Neuronal stem cell (in vitro differentiated cells): ENCODE measurements around the gene VPS13D.

ENCODE experiments used
- DNase-seq: peaks from one replicate; pipeline ENCODE4 v3.0.0-alpha.2; 2013; ENCODE audit warnings: low spot score
- H2AFZ ChIP-seq: one replicate; pipeline ENCODE4 v1.6.1; 2013; ENCODE audit warnings: mild to moderate bottlenecking, low read length, inconsistent platforms
- H2AK5ac ChIP-seq: 2 replicates; pipeline ENCODE4 v1.6.1; 2013; ENCODE audit warnings: low read depth, mild to moderate bottlenecking, inconsistent platforms, low read length, moderate library complexity, mixed read lengths
- H2BK120ac ChIP-seq: 2 replicates; pipeline ENCODE4 v1.6.1; 2013; ENCODE audit warnings: low read depth, mild to moderate bottlenecking, inconsistent platforms, low read length, moderate library complexity, mixed read lengths
- H2BK12ac ChIP-seq: one replicate; pipeline ENCODE4 v1.6.1; 2013; ENCODE audit warnings: low read length, inconsistent platforms
- H2BK15ac ChIP-seq: 2 replicates; pipeline ENCODE4 v1.6.1; 2013; ENCODE audit warnings: mild to moderate bottlenecking, low read length, inconsistent platforms, mixed read lengths
- H2BK5ac ChIP-seq: one replicate; pipeline ENCODE4 v1.6.1; 2013; ENCODE audit warnings: inconsistent platforms, mild to moderate bottlenecking, low read length, moderate library complexity
- H3K14ac ChIP-seq: one replicate; pipeline ENCODE4 v1.6.1; 2013; ENCODE audit warnings: low read length, inconsistent platforms
- H3K18ac ChIP-seq: 2 replicates; pipeline ENCODE4 v1.6.1; 2013; ENCODE audit warnings: low read length, inconsistent platforms
- H3K23ac ChIP-seq: 2 replicates; pipeline ENCODE4 v1.6.1; 2013; ENCODE audit warnings: low read depth, mild to moderate bottlenecking, mixed read lengths, low read length, inconsistent platforms; ENCODE audit not compliant: poor library complexity
- H3K27ac ChIP-seq: replicated peaks from 3 replicates; pipeline ENCODE4 v1.5.1; 2013; ENCODE audit warnings: low read length, inconsistent platforms
- H3K27me3 ChIP-seq, 3 experiments: 2 replicates each; pipeline ENCODE4 v1.6.1; 2013; ENCODE audit warnings: low read length in 3 of 3, mild to moderate bottlenecking in 2 of 3, inconsistent platforms in 1 of 3, low read depth in 1 of 3, mixed read lengths in 1 of 3, moderate library complexity in 1 of 3; ENCODE audit not compliant: control insufficient read depth in 3 of 3, insufficient read depth in 3 of 3
- H3K36me3 ChIP-seq, 2 donors: replicated peaks in 1 of 2; 2 replicates each; pipeline ENCODE4 v1.6.1; 2013; ENCODE audit warnings: low read length in 2 of 2; ENCODE audit not compliant: control insufficient read depth in 2 of 2, insufficient read depth in 2 of 2
- H3K4ac ChIP-seq: 2 replicates; pipeline ENCODE4 v1.6.1; 2013; ENCODE audit warnings: inconsistent platforms, mild to moderate bottlenecking, low read length, moderate library complexity
- H3K4me1 ChIP-seq, 2 donors: 1 replicate in 1 of 2; 2 replicates in 1 of 2; pipeline ENCODE4 v1.6.1; 2013; ENCODE audit warnings: low read length in 2 of 2, low read depth in 1 of 2; ENCODE audit not compliant: control insufficient read depth in 2 of 2, insufficient read depth in 1 of 2
- H3K4me2 ChIP-seq: one replicate; pipeline ENCODE4 v1.6.1; 2013; ENCODE audit warnings: mild to moderate bottlenecking, low read length, inconsistent platforms; ENCODE audit not compliant: insufficient read depth, poor library complexity, severe bottlenecking
- H3K4me3 ChIP-seq, 2 donors: 2 replicates each; pipeline ENCODE4 v1.5.1; 2013; ENCODE audit warnings: low read length in 2 of 2, mild to moderate bottlenecking in 2 of 2, inconsistent platforms in 1 of 2, moderate library complexity in 1 of 2
- H3K79me1 ChIP-seq: one replicate; pipeline ENCODE4 v1.6.1; 2013; ENCODE audit warnings: low read depth, mild to moderate bottlenecking, inconsistent platforms, low read length, moderate library complexity
- H3K9ac ChIP-seq: one replicate; pipeline ENCODE4 v1.6.1; 2013; ENCODE audit warnings: mild to moderate bottlenecking, low read depth, low read length, inconsistent platforms; ENCODE audit not compliant: poor library complexity
- H3K9me3 ChIP-seq, 2 donors: replicated peaks in 1 of 2; 2 replicates each; pipeline versions ENCODE3 to v1.6.1; 2013; ENCODE audit warnings: low read length in 2 of 2, mild to moderate bottlenecking in 2 of 2, inconsistent platforms in 1 of 2, low read depth in 1 of 2, mixed read lengths in 1 of 2, moderate library complexity in 1 of 2; ENCODE audit not compliant: control insufficient read depth in 2 of 2, insufficient read depth in 1 of 2
- H4K8ac ChIP-seq: one replicate; pipeline ENCODE4 v1.6.1; 2013; ENCODE audit warnings: low read depth, mild to moderate bottlenecking, inconsistent platforms, low read length, moderate library complexity
- H4K91ac ChIP-seq: one replicate; pipeline ENCODE4 v1.6.1; 2013; ENCODE audit warnings: low read length, low read depth, mild to moderate bottlenecking, inconsistent platforms; ENCODE audit not compliant: poor library complexity
- WGBS, 2 donors: extraction: QIAGEN DNeasy Blood & Tissue Kit; methylation state at CpG; one replicate each; pipeline ENCODE4 v1.1.7; 2013; ENCODE audit warnings: missing lambda C conversion rate in 2 of 2, mixed read lengths in 1 of 2; ENCODE audit not compliant: insufficient read length in 2 of 2, insufficient replicate concordance in 1 of 2; ENCODE audit errors: extremely low coverage in 2 of 2; 5-methylcytosine and 5-hydroxymethylcytosine counted together

Gene VPS13D

DNA sequence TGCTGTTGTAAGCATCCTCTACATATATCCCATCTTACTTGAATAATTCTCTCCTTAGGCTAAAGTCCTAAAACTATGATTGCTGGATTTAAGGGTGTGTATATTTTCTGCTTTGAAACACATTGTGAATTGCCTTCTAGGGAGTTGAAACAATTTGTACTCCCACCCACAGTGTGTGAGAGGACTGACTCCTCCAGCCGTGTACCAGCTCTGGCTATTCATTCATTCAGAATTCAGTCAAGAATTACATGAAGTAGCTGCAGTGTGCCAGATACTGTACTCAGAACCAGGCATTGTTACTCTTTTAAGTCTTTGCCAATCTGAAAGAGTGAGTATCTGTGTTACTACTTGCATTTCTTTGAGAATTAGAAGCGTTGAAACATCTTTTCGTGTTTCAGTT, 253.2 kb downstream of the VPS13D start:
- H3K4ac ChIP-seq: no peak overlapping the region
- H3K79me1 ChIP-seq: no peaks in the 10 kb centered on the region
- no peaks in the 10 kb centered on the region for H3K27me3 ChIP-seq
- H2BK120ac ChIP-seq: no peak overlapping the region
- DNase-seq: no peak
- no peak overlapping the region for H3K23ac ChIP-seq
- no peak overlapping the region for H2BK15ac ChIP-seq
- no peak overlapping the region for H4K8ac ChIP-seq
- H3K9ac ChIP-seq: no peak overlapping the region
- no peak overlapping the region for H3K4me3 ChIP-seq
- H3K4me1 ChIP-seq: peaks cover 0 to 12% of the 10 kb centered on the region in 2 donors
- no peak overlapping the region for H3K18ac ChIP-seq
- H3K4me2 ChIP-seq: no peak overlapping the region
- H4K91ac ChIP-seq: no peak overlapping the region
- peaks cover 0 to 1% of the 10 kb centered on the region in 2 donors for H3K9me3 ChIP-seq
- WGBS, 2 donors: no CpG with 5 or more reads among the region's 3 CpGs
- H3K36me3 ChIP-seq: no peaks in the 10 kb centered on the region
- no peak overlapping the region for H2AFZ ChIP-seq
- H3K27ac ChIP-seq: no peak overlapping the region
- H2AK5ac ChIP-seq: no peak overlapping the region
- H3K14ac ChIP-seq: no peak overlapping the region
- no peak overlapping the region for H2BK5ac ChIP-seq
- no peak overlapping the region for H2BK12ac ChIP-seq

DNA sequence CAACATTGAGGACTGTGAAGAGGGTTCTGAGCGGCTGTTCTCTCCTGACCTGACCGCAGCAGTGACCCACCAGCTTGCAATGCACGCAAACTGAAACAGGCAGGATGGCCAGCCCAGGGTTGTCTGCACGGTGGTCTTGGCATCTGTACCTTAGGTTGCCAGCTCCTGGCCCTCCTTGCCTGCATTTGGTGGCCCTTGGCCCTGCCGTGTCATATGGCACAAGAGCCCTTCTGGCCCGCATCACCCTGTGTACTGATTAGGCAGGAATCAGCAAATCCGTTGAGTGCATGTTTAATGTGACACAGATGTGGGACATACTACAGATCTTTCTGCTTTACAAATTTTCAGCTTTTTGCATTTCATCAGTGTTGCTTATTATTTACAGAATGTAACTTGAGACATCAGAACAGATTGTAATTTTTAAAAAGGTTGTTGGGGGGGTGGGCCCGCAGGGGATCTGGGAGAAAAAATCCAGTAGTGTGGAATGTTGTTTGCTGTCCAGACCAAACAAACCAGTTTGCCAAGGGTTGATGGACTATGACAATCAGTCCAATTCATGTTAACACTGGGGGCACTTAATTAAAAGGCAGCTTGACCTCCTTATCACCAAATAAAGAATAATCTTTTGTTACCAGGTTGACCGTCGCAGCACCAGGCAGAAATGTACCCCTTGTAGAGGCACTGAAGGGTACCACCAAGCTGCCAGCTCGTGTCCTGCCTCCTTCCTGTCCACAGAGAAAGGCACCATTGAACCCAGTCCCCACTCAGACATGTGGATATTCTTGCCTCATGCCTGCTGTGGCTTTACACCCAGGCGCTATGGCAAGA, 255.6 kb downstream of the VPS13D start:
- Histone ChIP-seq H2AFZ (no peak overlapping the region), H3K4me1 (peaks cover 0 to 3% of the 10 kb centered on the region in 2 donors), H3K36me3 (no peaks in the 10 kb centered on the region), H3K4ac (no peak overlapping the region), H2BK120ac (no peak overlapping the region), H2AK5ac (no peak overlapping the region), H3K9ac (no peak overlapping the region), H2BK15ac (no peak overlapping the region), H2BK12ac (no peak overlapping the region), H3K23ac (peak overlapping the region; percentile 32), H2BK5ac (no peak overlapping the region), H3K27me3 (no peaks in the 10 kb centered on the region), H3K4me2 (no peak overlapping the region), H3K27ac (no peak overlapping the region), H3K4me3 (no peak overlapping the region), H4K8ac (no peak overlapping the region), H3K79me1 (no peaks in the 10 kb centered on the region), H3K14ac (no peak overlapping the region), H3K18ac (no peak overlapping the region), H4K91ac (no peak overlapping the region), H3K9me3 (peaks cover 3 to 6% of the 10 kb centered on the region in 2 donors)
- DNase-seq: no peak
- no CpG with 5 or more reads among the region's 12 CpGs for WGBS, 2 donors

DNA sequence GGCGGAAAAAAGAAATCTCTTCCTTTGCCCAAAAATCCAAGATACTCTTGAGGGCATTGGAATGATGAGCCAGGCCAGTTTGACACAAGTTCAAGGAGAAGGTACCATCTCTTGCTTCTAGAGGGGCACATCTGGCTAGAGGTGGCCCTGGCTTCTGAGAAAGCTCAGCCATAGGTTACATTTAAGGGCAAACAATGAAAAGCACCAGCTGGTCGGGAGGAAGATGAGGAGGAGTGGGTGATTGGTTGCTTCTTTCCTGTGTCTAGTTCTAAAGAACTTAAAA, 256.2 kb downstream of the VPS13D start:
- no peak overlapping the region for H3K23ac ChIP-seq
- no peak overlapping the region for H3K14ac ChIP-seq
- H3K4me3 ChIP-seq: no peak overlapping the region
- no peak overlapping the region for H2BK120ac ChIP-seq
- H2BK5ac ChIP-seq: no peak overlapping the region
- no peak overlapping the region for H2AFZ ChIP-seq
- DNase-seq: no peak
- peaks cover 7 to 8% of the 10 kb centered on the region in 2 donors for H3K9me3 ChIP-seq
- H2BK12ac ChIP-seq: no peak overlapping the region
- no peak overlapping the region for H3K4ac ChIP-seq
- H3K4me1 ChIP-seq: peaks cover 0 to 1% of the 10 kb centered on the region in 2 donors
- H3K9ac ChIP-seq: no peak overlapping the region
- H2BK15ac ChIP-seq: no peak overlapping the region
- H4K91ac ChIP-seq: no peak overlapping the region
- H3K18ac ChIP-seq: no peak overlapping the region
- H4K8ac ChIP-seq: no peak overlapping the region
- H2AK5ac ChIP-seq: no peak overlapping the region
- H3K27me3 ChIP-seq: no peaks in the 10 kb centered on the region
- no peak overlapping the region for H3K4me2 ChIP-seq
- H3K79me1 ChIP-seq: no peaks in the 10 kb centered on the region
- no peak overlapping the region for H3K27ac ChIP-seq
- no CpG with 5 or more reads among the region's 2 CpGs for WGBS, 2 donors
- no peaks in the 10 kb centered on the region for H3K36me3 ChIP-seq

DNA sequence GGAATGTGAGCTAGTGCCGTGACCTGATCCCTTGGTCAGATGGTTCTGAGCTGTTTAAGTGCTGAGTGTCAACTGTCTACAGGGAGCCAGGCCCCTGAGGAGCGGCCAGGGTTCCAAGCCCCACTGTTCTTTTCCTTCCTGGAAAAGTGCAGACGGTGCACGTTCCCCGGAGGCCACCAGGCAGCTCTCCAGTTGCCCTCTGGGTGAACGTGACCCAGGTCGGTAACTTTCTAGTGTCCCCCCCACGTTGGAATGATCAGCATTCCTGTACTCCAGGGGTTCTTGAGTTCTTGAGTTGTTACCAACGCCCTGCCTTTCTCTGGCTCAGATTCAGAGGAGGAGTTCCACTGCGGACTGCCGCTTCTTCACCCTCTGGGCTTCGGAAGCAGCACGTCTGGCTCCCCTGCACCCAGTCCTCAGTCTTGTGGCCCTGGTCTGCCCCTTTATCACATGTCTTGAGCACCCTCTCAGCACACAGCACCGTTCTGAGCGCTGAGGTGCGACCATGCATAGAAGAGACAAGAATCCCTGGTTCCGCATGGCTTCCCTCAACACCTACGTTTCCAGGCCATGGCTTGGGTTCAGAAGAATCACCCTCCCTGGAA, 256.7 kb downstream of the VPS13D start:
- Histone ChIP-seq H4K91ac (no peak overlapping the region), H3K4ac (no peak overlapping the region), H2BK5ac (no peak overlapping the region), H2BK12ac (no peak overlapping the region), H2AFZ (no peak overlapping the region), H3K27ac (no peak overlapping the region), H2AK5ac (no peak overlapping the region), H3K4me3 (no peak overlapping the region), H3K18ac (peak overlapping the region; percentile 31), H3K27me3 (peaks cover 0 to under 1% (median 0%) of the 10 kb centered on the region in 3 experiments), H3K4me2 (no peak overlapping the region), H3K79me1 (no peaks in the 10 kb centered on the region), H2BK15ac (no peak overlapping the region), H3K9me3 (peaks cover 8 to 11% of the 10 kb centered on the region in 2 donors), H3K9ac (no peak overlapping the region), H3K14ac (peak overlapping the region; percentile 10), H4K8ac (no peak overlapping the region), H3K4me1 (no peaks in the 10 kb centered on the region), H3K36me3 (peaks cover 0 to under 1% of the 10 kb centered on the region in 2 donors), H2BK120ac (no peak overlapping the region), H3K23ac (no peak overlapping the region)
- DNase-seq: no peak
- WGBS, 2 donors: no CpG with 5 or more reads among the region's 18 CpGs
